HepG2 (cell line): ENCODE data around the gene ZNF839. TPM values are rescaled to one million over a fixed set of nuclear protein-coding genes. Genes with fewer than 3 reads are reported as not detected.
A peak's percentile ranks its signal among the peaks of the same experiment; 100 is the strongest.

Source experiments
- ATM ChIP-seq: fragments of 450-650 bp; IDR thresholded peaks from 2 replicates; pipeline ENCODE4 v1.7.1; 2017; ENCODE audit warnings: mild to moderate bottlenecking, borderline replicate concordance
- DNMT1 ChIP-seq: sonication (generic); formaldehyde crosslinking; IDR thresholded peaks from 2 replicates; pipeline ENCODE4 v1.5.1; 2020; ENCODE audit warnings: mild to moderate bottlenecking, missing genetic modification reagents
- HDAC2 ChIP-seq: sonication (generic); formaldehyde crosslinking; IDR thresholded peaks from 2 replicates; pipeline ENCODE4 v1.4.0; 2020; ENCODE audit warnings: missing genetic modification reagents
- JUN ChIP-seq: sonication (generic); formaldehyde crosslinking; IDR thresholded peaks from 2 replicates; pipeline ENCODE4 v1.4.0; 2020; ENCODE audit warnings: mild to moderate bottlenecking, missing genetic modification reagents
- POLR2A ChIP-seq, 2 experiments: IDR thresholded peaks; 2 replicates each; pipeline ENCODE4 v1.6.1; 2011; ENCODE audit warnings: low read depth in 2 of 2, low read length in 2 of 2, mild to moderate bottlenecking in 1 of 2, moderate library complexity in 1 of 2; ENCODE audit not compliant: insufficient read depth in 1 of 2
- SYNCRIP ChIP-seq: fragments of 200-400 bp; formaldehyde crosslinking; IDR thresholded peaks from 2 replicates; pipeline ENCODE4 v1.6.1; 2018; ENCODE audit warnings: mild to moderate bottlenecking, low read depth, low read length; ENCODE audit not compliant: insufficient read depth
- ZNF468 ChIP-seq: sonication (generic); formaldehyde crosslinking; IDR thresholded peaks from 2 replicates; pipeline ENCODE4 v1.8.0; 2022; ENCODE audit warnings: mild to moderate bottlenecking, moderate library complexity, missing genetic modification reagents
- ZNF546 ChIP-seq: sonication (generic); formaldehyde crosslinking; conservative IDR thresholded peaks from 2 replicates; pipeline ENCODE4 v1.8.1; 2023; ENCODE audit warnings: mild to moderate bottlenecking, missing genetic modification reagents
- polyA plus RNA-seq, 8 experiments: library from polyadenylated mRNA; depleted of rRNA in 3 of 8; stranded (reverse) in 7 of 8; unstranded in 1 of 8; fragments of >200 nt; fragmentation: Illumina TruSeq in 4 of 8; extraction: Trizol in 4 of 8; gene quantifications; 2 replicates each; pipeline versions ENCODE4 v1.2.1 to v1.2.3, GENCODE V29; 2011 to 2016; ENCODE audit warnings: low read depth in 4 of 8, missing spikeins in 1 of 8, mixed read lengths in 1 of 8; ENCODE audit not compliant: insufficient read depth in 1 of 8
- total RNA-seq, 5 experiments: library from RNA; depleted of rRNA; stranded (reverse); fragments of >200 nt; fragmentation: Illumina TruSeq; extraction: Trizol; gene quantifications; 2 replicates each; pipeline ENCODE4 v1.2.3, GENCODE V29; 2016; ENCODE audit warnings: low read depth in 1 of 5
- TF ChIP-seq, protein P1 (sequence below): sonication (generic); formaldehyde crosslinking; IDR thresholded peaks from 2 replicates; pipeline ENCODE4 v1.9.0; 2021; ENCODE audit warnings: missing genetic modification reagents, borderline replicate concordance
- TF ChIP-seq, protein P2 (sequence below): sonication (generic); formaldehyde crosslinking; IDR thresholded peaks from 2 replicates; pipeline ENCODE4 v1.4.0; 2020; ENCODE audit warnings: missing genetic modification reagents
- TF ChIP-seq, protein P3 (sequence below), 2 experiments: sonication (generic) in 1 of 2; formaldehyde crosslinking in 1 of 2; IDR thresholded peaks; 2 replicates each; pipeline versions ENCODE4 v1.4.0 to v1.6.1; 2016 to 2020; ENCODE audit warnings: borderline replicate concordance in 1 of 2, low read depth in 1 of 2, mild to moderate bottlenecking in 1 of 2, missing genetic modification reagents in 1 of 2
- TF ChIP-seq, protein P4 (sequence below): IDR thresholded peaks from 2 replicates; pipeline ENCODE4 v1.6.1; 2012; ENCODE audit warnings: low read length, improper control_type of control experiment

ZNF839 gene
- total and polyA plus RNA-seq, 2 of the 13 experiments (the other 11 are each of a cell fraction or from before 2014, with no cell fraction given): 11.1 to 12.8 TPM

DNA sequence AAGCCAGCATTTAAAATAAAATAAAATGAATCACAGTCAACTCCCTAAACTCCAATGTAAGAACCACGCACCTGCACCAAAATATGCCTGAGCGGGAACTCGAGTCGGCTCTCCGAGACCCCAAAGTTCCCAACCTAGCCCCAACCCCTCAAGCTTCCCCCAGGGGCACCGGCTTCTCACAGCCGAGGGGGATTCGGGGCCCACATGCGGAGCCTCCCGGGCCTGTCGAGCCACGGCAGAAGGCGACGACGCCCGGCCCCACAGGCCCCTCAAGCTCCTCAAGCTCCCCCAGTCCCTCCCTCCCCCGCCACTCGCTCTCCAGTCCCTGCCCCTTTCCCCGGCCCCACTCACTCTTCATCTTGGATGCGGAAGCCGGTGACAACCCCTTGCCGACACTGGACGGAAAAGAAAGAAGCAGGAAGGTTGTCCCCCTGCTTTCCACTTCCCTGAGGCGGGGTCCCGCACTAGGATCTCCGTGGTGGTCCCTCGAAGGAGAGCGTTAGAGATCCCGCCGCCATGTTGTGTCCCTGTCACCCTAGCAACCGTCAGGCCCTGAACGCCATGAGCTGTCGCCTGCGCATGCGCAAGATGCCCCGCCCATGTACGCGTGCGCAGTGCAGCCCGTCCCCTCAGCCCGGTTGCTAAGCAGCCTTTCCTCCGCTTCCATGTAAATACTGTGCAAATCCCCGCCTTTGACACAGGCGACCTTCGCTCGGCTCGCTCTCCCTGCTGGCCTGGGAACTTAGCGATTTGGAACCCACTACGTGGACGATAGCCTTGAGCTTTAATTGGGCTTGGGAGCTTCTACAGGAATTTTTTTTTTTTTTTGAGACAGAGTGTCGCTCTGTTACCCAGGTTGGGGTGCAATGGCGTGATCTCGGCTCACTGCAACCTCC lies 14.7 kb upstream of the ZNF839 start, which contains the start of gene MOK (continued):
- TF ChIP-seq, protein P1, sequence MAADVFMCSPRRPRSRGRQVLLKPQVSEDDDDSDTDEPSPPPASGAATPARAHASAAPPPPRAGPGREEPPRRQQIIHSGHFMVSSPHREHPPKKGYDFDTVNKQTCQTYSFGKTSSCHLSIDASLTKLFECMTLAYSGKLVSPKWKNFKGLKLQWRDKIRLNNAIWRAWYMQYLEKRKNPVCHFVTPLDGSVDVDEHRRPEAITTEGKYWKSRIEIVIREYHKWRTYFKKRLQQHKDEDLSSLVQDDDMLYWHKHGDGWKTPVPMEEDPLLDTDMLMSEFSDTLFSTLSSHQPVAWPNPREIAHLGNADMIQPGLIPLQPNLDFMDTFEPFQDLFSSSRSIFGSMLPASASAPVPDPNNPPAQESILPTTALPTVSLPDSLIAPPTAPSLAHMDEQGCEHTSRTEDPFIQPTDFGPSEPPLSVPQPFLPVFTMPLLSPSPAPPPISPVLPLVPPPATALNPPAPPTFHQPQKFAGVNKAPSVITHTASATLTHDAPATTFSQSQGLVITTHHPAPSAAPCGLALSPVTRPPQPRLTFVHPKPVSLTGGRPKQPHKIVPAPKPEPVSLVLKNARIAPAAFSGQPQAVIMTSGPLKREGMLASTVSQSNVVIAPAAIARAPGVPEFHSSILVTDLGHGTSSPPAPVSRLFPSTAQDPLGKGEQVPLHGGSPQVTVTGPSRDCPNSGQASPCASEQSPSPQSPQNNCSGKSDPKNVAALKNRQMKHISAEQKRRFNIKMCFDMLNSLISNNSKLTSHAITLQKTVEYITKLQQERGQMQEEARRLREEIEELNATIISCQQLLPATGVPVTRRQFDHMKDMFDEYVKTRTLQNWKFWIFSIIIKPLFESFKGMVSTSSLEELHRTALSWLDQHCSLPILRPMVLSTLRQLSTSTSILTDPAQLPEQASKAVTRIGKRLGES (CRISPR knock-in tag): no peak
- TF ChIP-seq HDAC2: no peak; the same call in 1 of the 2 replicates
- TF ChIP-seq DNMT1 (CRISPR knock-in tag): no peak
- TF ChIP-seq, protein P2, sequence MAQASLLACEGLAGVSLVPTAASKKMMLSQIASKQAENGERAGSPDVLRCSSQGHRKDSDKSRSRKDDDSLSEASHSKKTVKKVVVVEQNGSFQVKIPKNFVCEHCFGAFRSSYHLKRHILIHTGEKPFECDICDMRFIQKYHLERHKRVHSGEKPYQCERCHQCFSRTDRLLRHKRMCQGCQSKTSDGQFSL (CRISPR knock-in tag): no peak
- no peak for TF ChIP-seq ZNF546
- TF ChIP-seq JUN (CRISPR knock-in tag): no peak
- TF ChIP-seq SYNCRIP: no peak
- TF ChIP-seq, protein P3, sequence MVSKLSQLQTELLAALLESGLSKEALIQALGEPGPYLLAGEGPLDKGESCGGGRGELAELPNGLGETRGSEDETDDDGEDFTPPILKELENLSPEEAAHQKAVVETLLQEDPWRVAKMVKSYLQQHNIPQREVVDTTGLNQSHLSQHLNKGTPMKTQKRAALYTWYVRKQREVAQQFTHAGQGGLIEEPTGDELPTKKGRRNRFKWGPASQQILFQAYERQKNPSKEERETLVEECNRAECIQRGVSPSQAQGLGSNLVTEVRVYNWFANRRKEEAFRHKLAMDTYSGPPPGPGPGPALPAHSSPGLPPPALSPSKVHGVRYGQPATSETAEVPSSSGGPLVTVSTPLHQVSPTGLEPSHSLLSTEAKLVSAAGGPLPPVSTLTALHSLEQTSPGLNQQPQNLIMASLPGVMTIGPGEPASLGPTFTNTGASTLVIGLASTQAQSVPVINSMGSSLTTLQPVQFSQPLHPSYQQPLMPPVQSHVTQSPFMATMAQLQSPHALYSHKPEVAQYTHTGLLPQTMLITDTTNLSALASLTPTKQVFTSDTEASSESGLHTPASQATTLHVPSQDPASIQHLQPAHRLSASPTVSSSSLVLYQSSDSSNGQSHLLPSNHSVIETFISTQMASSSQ (IDR thresholded peaks at IDR 0.05; ENCODE audit: low read depth): no peak
- TF ChIP-seq, protein P3 (CRISPR knock-in tag; IDR thresholded peaks at IDR 0.05; ENCODE audit: borderline replicate concordance): no peak
- no peak for TF ChIP-seq ZNF468
- TF ChIP-seq, protein P4, sequence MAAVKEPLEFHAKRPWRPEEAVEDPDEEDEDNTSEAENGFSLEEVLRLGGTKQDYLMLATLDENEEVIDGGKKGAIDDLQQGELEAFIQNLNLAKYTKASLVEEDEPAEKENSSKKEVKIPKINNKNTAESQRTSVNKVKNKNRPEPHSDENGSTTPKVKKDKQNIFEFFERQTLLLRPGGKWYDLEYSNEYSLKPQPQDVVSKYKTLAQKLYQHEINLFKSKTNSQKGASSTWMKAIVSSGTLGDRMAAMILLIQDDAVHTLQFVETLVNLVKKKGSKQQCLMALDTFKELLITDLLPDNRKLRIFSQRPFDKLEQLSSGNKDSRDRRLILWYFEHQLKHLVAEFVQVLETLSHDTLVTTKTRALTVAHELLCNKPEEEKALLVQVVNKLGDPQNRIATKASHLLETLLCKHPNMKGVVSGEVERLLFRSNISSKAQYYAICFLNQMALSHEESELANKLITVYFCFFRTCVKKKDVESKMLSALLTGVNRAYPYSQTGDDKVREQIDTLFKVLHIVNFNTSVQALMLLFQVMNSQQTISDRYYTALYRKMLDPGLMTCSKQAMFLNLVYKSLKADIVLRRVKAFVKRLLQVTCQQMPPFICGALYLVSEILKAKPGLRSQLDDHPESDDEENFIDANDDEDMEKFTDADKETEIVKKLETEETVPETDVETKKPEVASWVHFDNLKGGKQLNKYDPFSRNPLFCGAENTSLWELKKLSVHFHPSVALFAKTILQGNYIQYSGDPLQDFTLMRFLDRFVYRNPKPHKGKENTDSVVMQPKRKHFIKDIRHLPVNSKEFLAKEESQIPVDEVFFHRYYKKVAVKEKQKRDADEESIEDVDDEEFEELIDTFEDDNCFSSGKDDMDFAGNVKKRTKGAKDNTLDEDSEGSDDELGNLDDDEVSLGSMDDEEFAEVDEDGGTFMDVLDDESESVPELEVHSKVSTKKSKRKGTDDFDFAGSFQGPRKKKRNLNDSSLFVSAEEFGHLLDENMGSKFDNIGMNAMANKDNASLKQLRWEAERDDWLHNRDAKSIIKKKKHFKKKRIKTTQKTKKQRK: no peak
- TF ChIP-seq ATM: no peak
- 0 out of 4 replicates have a peak, but pooled peaks of 1 of the 2 experiments have one; percentile 31 for TF ChIP-seq POLR2A (IDR thresholded peaks at IDR 0.05; ENCODE audit: insufficient read depth in 1 of 2, low read depth in 2 of 2, low read length in 2 of 2)
